Left lung (tissue), 10 donors: Measurements from ENCODE around the gene SPTLC3. TPM values are rescaled to one million over a fixed set of nuclear protein-coding genes. Genes with fewer than 3 reads are reported as not detected.

Experiments used
- ATAC-seq: fragments of 200-7000 bp; cut with Tn5 transposase; one replicate; pipeline ENCODE4 v1.9.1; 2020; ENCODE audit warnings: moderate library complexity
- DNase-seq, 4 donors: peaks; one replicate each; pipeline ENCODE4 v3.0.0-alpha.2; 2013 to 2020
- H3K27ac ChIP-seq, 2 donors: fragments of 200-600 bp; sonication (generic) in 1 of 2; one replicate each; pipeline versions ENCODE4 v1.5.0 to v1.8.0; 2020 to 2021
- H3K27me3 ChIP-seq, 2 donors: fragments of 200-600 bp; sonication (generic) in 1 of 2; one replicate each; pipeline versions ENCODE4 v1.5.0 to v1.8.0; 2020 to 2021
- H3K36me3 ChIP-seq, 2 donors: fragments of 200-600 bp; sonication (generic) in 1 of 2; one replicate each; pipeline versions ENCODE4 v1.5.0 to v1.8.0; 2020 to 2021
- H3K4me1 ChIP-seq, 2 donors: fragments of 200-600 bp; one replicate each; pipeline ENCODE4 v1.8.0; 2021
- H3K4me3 ChIP-seq, 2 donors: fragments of 200-600 bp; sonication (generic) in 1 of 2; one replicate each; pipeline versions ENCODE4 v1.5.0 to v1.8.0; 2020 to 2021; ENCODE audit warnings: mild to moderate bottlenecking in 1 of 2
- H3K9me3 ChIP-seq, 2 donors: fragments of 200-600 bp; sonication (generic) in 1 of 2; one replicate each; pipeline versions ENCODE4 v1.5.0 to v1.8.0; 2020 to 2021
- CTCF ChIP-seq, 2 donors: fragments of 200-600 bp; sonication (generic) in 1 of 2; IDR thresholded peaks; one replicate each; pipeline versions ENCODE4 v1.5.0 to v1.8.0; 2021; ENCODE audit warnings: antibody characterized with exemption in 2 of 2
- intact Hi-C, 2 donors: fragments of 100-400 bp; cut with DNase I; formaldehyde crosslinking; loops; one replicate each; pipeline versions ENCODE4 v1.11.2 to v1.14.2; 2022
- polyA plus RNA-seq, 6 donors: library from polyadenylated mRNA; unstranded; fragments of 120-200 nt; gene quantifications; one replicate each; pipeline ENCODE4 v1.2.1, GENCODE V29; 2013; ENCODE audit not compliant: insufficient read length in 6 of 6
- total RNA-seq, 2 donors: library from RNA; stranded (reverse); fragmentation: NEBNext Ultra II Directional; extraction: Animal tissue kit (Norgen Biotek cat#: 25700); gene quantifications; one replicate each; pipeline ENCODE4 v1.2.1, GENCODE V29; 2021
- donor health status: DM: no; HTN: yes; CAD: no.
- donor health status: DM: no; HTN: no; CAD: no.

The SPTLC3 gene
- total and polyA plus RNA-seq, 8 donors, result 10.4 to 25.0 (median 13.9) TPM

- ATAC-seq (no peak), DNase-seq (no peak)
- Histone ChIP-seq H3K9me3 (peaks cover 0 to 11% of the 10 kb centered on the region in 2 donors), H3K4me1 (no peaks in the 10 kb centered on the region), H3K4me3 (no peak overlapping the region), H3K27ac (no peak overlapping the region), H3K36me3 (no peaks in the 10 kb centered on the region), H3K27me3 (no peaks in the 10 kb centered on the region)
- intact Hi-C loops, result no loop called here
- no peak for TF ChIP-seq CTCF (IDR thresholded peaks at IDR 0.05)
Measured at GRCh38 chr20:13183005-13183404, 174.2 kb downstream of the SPTLC3 start.

- Histone ChIP-seq H3K9me3 (peaks cover 0 to 11% of the 10 kb centered on the region in 2 donors), H3K27me3 (no peaks in the 10 kb centered on the region), H3K27ac (no peak overlapping the region), H3K4me1 (no peaks in the 10 kb centered on the region), H3K4me3 (no peak overlapping the region), H3K36me3 (no peaks in the 10 kb centered on the region)
- TF ChIP-seq CTCF (IDR thresholded peaks at IDR 0.05), result no peak
- ATAC-seq (no peak), DNase-seq (no peak)
- intact Hi-C loops, result no loop called here
Measured at GRCh38 chr20:13186043-13186774, 177.4 kb downstream of the SPTLC3 start.

- Histone ChIP-seq H3K4me3 (no peak overlapping the region), H3K9me3 (peaks cover 0 to 11% of the 10 kb centered on the region in 2 donors), H3K4me1 (no peaks in the 10 kb centered on the region), H3K27me3 (no peaks in the 10 kb centered on the region), H3K27ac (no peak overlapping the region), H3K36me3 (no peaks in the 10 kb centered on the region)
- intact Hi-C loops, result no loop called here
- TF ChIP-seq CTCF (IDR thresholded peaks at IDR 0.05), result no peak
- ATAC-seq (no peak), DNase-seq (no peak)
Measured at GRCh38 chr20:13187899-13188298, 179.1 kb downstream of the SPTLC3 start.

GRCh38 chr20:13199279-13199678 is 190.5 kb downstream of the SPTLC3 start:
- Histone ChIP-seq H3K27ac (no peak overlapping the region), H3K27me3 (no peaks in the 10 kb centered on the region), H3K4me3 (no peak overlapping the region), H3K36me3 (no peaks in the 10 kb centered on the region), H3K4me1 (no peaks in the 10 kb centered on the region), H3K9me3 (no peaks in the 10 kb centered on the region)
- DNase-seq, result no peak
- TF ChIP-seq CTCF (IDR thresholded peaks at IDR 0.05), result no peak
- intact Hi-C loops, result no loop called here
- ATAC-seq, result no peak

GRCh38 chr20:13200767-13201500 is 192.2 kb downstream of the SPTLC3 start:
- Histone ChIP-seq H3K4me3 (no peak overlapping the region), H3K36me3 (no peaks in the 10 kb centered on the region), H3K27ac (no peak overlapping the region), H3K4me1 (no peaks in the 10 kb centered on the region), H3K27me3 (no peaks in the 10 kb centered on the region), H3K9me3 (no peaks in the 10 kb centered on the region)
- TF ChIP-seq CTCF (IDR thresholded peaks at IDR 0.05), result no peak
- intact Hi-C loops, result no loop called here
- ATAC-seq (no peak), DNase-seq (no peak)
